ENCODE measurements around the gene GSG1.

Gene GSG1

GRCh38 chr12:13117029-13117428 is 13.6 kb upstream of the GSG1 start:
- no peak for DNase-seq

GRCh38 chr12:13116259-13116658 is 12.8 kb upstream of the GSG1 start:
- DNase-seq, result no peak

- no peak for DNase-seq
These were observed 11.0 kb upstream of the GSG1 start for GRCh38 chr12:13114251-13115052.

GRCh38 chr12:13112968-13113367 is 9.5 kb upstream of the GSG1 start:
- no peak for DNase-seq

GRCh38 chr12:13106666-13107065 is 3.2 kb upstream of the GSG1 start:
- DNase-seq, result no peak

- DNase-seq, result no peak
These were observed 2.3 kb upstream of the GSG1 start for GRCh38 chr12:13105781-13106180.

- DNase-seq, result no peak
These were observed 942 bp upstream of the GSG1 start for GRCh38 chr12:13104409-13104808.

- no peak for DNase-seq
These were observed 839 bp downstream of the GSG1 start for GRCh38 chr12:13102461-13103195.

GRCh38 chr12:13101821-13102375 is 1.6 kb downstream of the GSG1 start:
- no peak for DNase-seq

GRCh38 chr12:13100882-13101769 is 2.3 kb downstream of the GSG1 start:
- DNase-seq, result peak; percentile 16 to 38

GRCh38 chr12:13100605-13100881 is 2.9 kb downstream of the GSG1 start:
- no peak for DNase-seq

- DNase-seq, result no peak
These were observed 3.4 kb downstream of the GSG1 start for GRCh38 chr12:13099844-13100604.

GRCh38 chr12:13099066-13099843 is 4.2 kb downstream of the GSG1 start:
- no peak for DNase-seq

GRCh38 chr12:13097491-13098011 is 5.9 kb downstream of the GSG1 start:
- no peak for DNase-seq

GRCh38 chr12:13095266-13095995 is 8.0 kb downstream of the GSG1 start:
- no peak for DNase-seq

- no peak for DNase-seq
These were observed 9.1 kb downstream of the GSG1 start for GRCh38 chr12:13094367-13094766.

- no peak for DNase-seq
These were observed 9.6 kb downstream of the GSG1 start for GRCh38 chr12:13093848-13094220.

- DNase-seq, result no peak
These were observed 10.1 kb downstream of the GSG1 start for GRCh38 chr12:13093191-13093847.

GRCh38 chr12:13091832-13092231 is 11.6 kb downstream of the GSG1 start:
- DNase-seq, result no peak

- no peak for DNase-seq
These were observed 13.4 kb downstream of the GSG1 start for GRCh38 chr12:13090054-13090453.

All from SHP77 (cell line).